GM21515 (cell line): ENCODE results near the gene NLRC5.
"Not testable (repeated sequence)": the region's sequence is repeated elsewhere in the genome, so short reads cannot be mapped to it uniquely, and the experiment has no call there.

ENCODE experiments used
- ATAC-seq: cut with Tn5 transposase; IDR thresholded peaks from one replicate; pipeline ENCODE4 v1.9.1; 2021; ENCODE audit not compliant: unreplicated experiment

Gene NLRC5

GRCh38 chr16:57069053-57069452 lies 79.7 kb downstream of the NLRC5 start:
- no peak for ATAC-seq

DNA sequence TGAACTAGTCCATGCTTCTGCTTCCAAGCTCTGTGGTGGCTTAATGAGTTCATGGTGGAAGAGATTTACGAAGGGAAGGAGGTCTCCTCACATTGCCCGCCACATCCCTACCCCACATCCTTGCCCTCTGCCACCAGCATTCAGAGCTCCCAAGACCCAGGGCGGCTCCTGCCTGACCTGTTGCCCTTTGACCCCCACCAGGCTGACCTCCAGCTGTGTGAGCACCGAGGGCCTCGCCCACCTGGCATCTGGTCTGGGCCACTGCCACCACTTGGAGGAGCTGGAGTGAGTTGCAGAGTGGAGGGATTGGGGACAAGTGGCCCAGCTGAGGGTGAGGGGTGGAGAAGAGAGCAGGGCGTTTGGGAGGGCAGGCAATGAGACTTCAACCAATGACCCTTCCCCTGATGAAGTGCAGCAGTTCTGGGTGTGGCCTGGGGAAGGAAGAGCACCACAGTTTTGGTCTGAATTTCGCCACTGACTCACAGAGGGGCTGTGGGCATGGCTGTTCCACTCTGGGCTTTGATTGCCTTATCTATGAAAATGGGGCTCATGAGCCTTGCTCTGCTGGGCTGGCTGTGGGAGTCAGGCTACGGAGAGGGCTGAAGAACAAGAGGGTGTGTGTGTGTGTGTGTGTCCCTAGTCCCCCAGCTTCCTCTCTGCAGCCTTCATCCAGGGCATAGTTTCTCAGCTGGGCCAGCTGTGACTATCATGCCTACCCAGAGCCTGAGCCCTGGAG lies 80.4 kb downstream of the NLRC5 start:
- ATAC-seq, result no peak

- ATAC-seq, result no peak
Observed at GRCh38 chr16:57070424-57070823, 81.1 kb downstream of the NLRC5 start.

GRCh38 chr16:57071081-57071732 lies 81.8 kb downstream of the NLRC5 start:
- ATAC-seq, result not testable (repeated sequence)

GRCh38 chr16:57071831-57072582 lies 82.7 kb downstream of the NLRC5 start:
- no peak for ATAC-seq

DNA sequence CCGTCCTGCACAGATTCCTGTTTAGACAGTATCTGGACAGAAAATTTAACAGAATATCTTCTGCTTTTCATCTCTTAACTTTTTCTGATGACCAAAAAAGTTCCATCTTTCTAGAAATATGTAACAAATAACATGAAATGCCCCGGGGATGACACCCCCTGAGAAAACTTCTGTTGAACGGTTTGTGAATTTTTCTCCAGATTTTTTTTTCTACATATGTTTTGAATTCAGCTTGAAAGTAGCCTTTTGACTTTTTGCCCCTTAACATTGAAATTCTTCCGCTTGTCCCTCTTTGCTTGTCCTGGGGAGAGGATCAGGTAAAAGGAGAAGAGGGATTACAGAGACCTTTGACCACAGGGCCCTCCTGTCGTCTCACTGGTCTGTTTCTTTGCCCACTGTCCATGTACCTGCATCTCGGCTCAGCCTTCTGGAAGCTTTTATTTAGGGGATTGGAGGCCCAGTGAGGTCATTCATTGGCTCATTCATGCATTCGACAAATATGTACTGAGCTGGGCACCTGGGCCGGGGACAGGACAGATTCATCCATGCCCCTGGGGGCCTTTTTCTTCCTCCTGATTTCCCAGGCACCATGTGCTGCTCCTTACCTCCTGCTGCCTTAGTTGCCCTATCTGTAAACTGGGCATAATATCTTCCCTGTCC lies 83.4 kb downstream of the NLRC5 start:
- ATAC-seq, result no peak

GRCh38 chr16:57077714-57078113 lies 88.4 kb downstream of the NLRC5 start:
- ATAC-seq, result no peak

DNA sequence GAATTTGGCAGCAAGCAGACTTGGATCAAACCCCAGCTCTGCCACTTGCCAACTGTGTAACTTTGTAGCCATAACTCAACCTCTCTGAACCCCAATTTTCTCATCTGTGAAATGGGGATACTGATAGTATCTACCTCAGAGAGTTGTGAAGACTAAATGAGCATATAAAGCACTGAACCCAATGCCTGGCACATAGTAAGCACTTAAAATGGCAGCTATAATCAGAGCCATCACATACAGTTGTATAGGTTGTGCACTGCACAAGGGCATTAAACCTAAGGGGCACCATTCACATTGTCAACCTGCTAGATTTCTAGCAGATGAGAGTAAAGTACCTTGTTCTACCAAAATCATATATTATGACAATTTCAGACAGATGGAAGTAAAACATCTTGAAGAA lies 92.4 kb downstream of the NLRC5 start:
- ATAC-seq, result no peak

GRCh38 chr16:57082664-57083063 lies 93.3 kb downstream of the NLRC5 start:
- ATAC-seq, result no peak

DNA sequence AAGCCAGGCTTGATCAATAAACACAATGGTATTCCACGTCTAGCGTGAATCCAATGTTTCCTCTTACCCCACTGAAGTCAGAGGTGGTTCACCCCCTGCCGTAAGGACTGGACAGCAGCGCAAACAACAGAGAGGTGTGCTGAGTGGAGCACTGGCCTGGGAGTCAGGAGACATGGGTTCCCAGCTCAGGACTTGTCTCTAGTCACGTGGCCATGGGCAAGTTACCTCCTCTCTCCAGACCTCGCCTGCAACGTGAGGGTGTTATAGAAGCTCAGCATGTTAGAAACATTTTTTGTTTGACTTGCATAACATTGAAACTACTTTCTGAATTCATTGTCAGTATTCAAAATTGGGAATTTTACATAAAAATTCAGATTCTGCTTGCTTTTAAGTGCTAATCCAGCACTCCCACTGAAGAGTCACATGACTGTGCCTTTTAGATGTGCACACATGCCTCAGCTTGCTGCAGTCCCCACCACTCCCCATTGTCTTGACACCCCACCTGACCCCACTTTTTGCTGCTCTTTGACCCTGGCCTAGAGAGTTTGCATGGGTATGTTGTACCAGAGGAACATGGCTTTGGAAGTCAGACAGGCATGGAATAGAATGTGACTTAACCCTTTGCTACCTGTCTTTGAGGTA lies 94.2 kb downstream of the NLRC5 start:
- ATAC-seq, result no peak

- ATAC-seq, result peak; percentile 53
Observed at GRCh38 chr16:57084257-57084770, 95.0 kb downstream of the NLRC5 start.

- no peak for ATAC-seq
Observed at GRCh38 chr16:57084996-57085395, 95.6 kb downstream of the NLRC5 start.

GRCh38 chr16:57087003-57087402 lies 97.6 kb downstream of the NLRC5 start:
- no peak for ATAC-seq

DNA sequence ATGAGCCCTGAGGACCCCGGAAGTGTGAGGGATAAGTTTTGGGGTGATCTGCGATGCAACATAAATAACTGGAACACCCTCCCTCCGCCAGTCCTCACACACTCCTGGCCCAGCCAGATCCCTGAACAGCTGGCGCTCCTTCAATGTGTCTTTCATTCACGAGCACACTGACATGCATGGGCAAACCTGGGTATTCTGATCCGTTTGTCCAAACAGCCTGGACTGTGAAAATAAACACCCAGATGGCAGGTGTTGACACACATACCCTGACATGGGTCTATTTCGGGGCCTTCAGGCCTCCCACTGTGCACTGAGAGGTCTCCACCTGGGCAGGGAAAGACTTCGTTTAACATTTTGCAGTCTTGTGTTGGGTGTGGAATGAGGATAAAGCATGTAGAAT lies 100.0 kb downstream of the NLRC5 start:
- ATAC-seq, result no peak

GRCh38 chr16:57091200-57091974 lies 102.0 kb downstream of the NLRC5 start:
- no peak for ATAC-seq

DNA sequence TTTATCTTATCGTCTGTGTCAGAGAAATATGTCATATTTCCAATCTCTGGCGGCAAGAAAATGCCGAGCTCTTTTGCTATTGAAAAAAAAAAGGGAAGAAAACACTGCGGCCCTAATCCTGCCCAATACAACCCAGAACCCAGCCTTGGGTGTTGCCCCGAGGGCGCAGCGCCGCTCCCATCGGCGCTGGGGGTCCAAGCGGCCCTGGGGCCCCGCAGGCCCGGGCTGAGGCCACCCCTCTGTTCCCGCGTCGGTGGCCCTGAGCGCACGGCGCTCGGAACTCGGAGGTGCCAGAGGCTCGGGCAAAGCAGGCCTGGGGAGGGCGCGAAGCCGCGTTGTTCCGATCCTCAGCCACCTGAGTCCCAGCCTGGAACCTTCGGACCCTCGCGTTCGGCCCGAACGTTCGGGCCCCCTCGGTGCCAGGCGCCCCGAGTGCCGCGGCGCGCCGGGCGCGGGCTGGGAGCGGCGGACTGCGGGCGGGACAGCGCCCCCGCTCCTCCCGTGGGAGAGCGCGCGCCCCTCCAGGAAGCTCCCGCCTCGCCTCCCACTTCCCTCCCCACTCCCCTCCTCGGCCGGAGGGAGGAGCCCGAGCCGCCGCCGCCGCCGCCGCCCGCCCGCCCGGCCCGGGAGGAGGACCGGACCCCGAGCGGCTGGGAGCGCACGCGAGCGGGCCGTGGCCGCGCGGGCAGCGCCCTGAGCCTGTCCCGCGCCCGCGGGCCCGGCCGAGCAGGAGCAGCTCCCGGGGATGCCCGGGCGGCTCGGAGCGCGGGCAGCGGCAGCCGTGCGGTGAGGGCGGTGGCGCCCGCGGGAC lies 102.8 kb downstream of the NLRC5 start, which contains the start of gene CPNE2:
Gene CPNE2, plus strand, starts transcription at position 609 of the 811 bp plus-strand sequence. CDS start 18,160 bp downstream, outside the sequence.
- no peak for ATAC-seq

GRCh38 chr16:57092786-57093411 lies 103.5 kb downstream of the NLRC5 start:
- no peak for ATAC-seq
